Fibroblast of lung (primary cell): ENCODE results near the gene MCM6. TPM values are rescaled to one million over a fixed set of nuclear protein-coding genes. Genes with fewer than 3 reads are reported as not detected.
A peak's percentile ranks its signal among the peaks of the same experiment; 100 is the strongest.

ENCODE experiments used
- DNase-seq, 2 donors: peaks; one replicate each; pipeline versions ENCODE4 v3.0.0 to v3.0.0-alpha.2; 2010; ENCODE audit warnings: low read depth in 2 of 2
- H2AFZ ChIP-seq: 2 replicates; pipeline ENCODE4 v1.5.1; 2012; ENCODE audit warnings: low read length, control low read depth, inconsistent platforms
- H3K27ac ChIP-seq: 2 replicates; pipeline ENCODE4 v1.5.1; 2011; ENCODE audit warnings: low read length, control low read depth; ENCODE audit not compliant: insufficient read depth
- H3K27me3 ChIP-seq: 2 replicates; pipeline ENCODE4 v1.5.1; 2011; ENCODE audit warnings: mild to moderate bottlenecking, low read length; ENCODE audit not compliant: control insufficient read depth, insufficient read depth
- H3K36me3 ChIP-seq: 2 replicates; pipeline ENCODE4 v1.5.1; 2011; ENCODE audit warnings: low read length; ENCODE audit not compliant: control insufficient read depth, insufficient read depth
- H3K4me1 ChIP-seq: 2 replicates; pipeline ENCODE4 v1.5.1; 2011; ENCODE audit warnings: low read length; ENCODE audit not compliant: control insufficient read depth, insufficient read depth; ENCODE audit errors: extremely low read depth
- H3K4me2 ChIP-seq: 2 replicates; pipeline ENCODE4 v1.5.1; 2011; ENCODE audit warnings: low read length, control low read depth; ENCODE audit not compliant: insufficient read depth; ENCODE audit errors: extremely low read depth
- H3K4me3 ChIP-seq, 4 experiments: fragments of 200-600 bp in 1 of 4; sonication (generic) in 1 of 4; replicated peaks in 1 of 4; 2 replicates each; pipeline ENCODE4 v1.5.1; 2011 to 2016; ENCODE audit warnings: low read length in 4 of 4, low read depth in 3 of 4, mild to moderate bottlenecking in 3 of 4, control low read depth in 2 of 4, inconsistent platforms in 1 of 4, mixed read lengths in 1 of 4; ENCODE audit not compliant: insufficient read depth in 1 of 4; ENCODE audit errors: control extremely low read depth in 1 of 4
- H3K79me2 ChIP-seq: 2 replicates; pipeline ENCODE4 v1.5.1; 2012; ENCODE audit warnings: mild to moderate bottlenecking, low read length, inconsistent platforms; ENCODE audit not compliant: control insufficient read depth, insufficient read depth
- H3K9ac ChIP-seq: 2 replicates; pipeline ENCODE4 v1.5.1; 2011; ENCODE audit warnings: mild to moderate bottlenecking, low read length, control low read depth; ENCODE audit not compliant: insufficient read depth
- H3K9me3 ChIP-seq: 2 replicates; pipeline ENCODE4 v1.5.1; 2012; ENCODE audit warnings: low read depth, low read length; ENCODE audit not compliant: control insufficient read depth, insufficient read depth
- H4K20me1 ChIP-seq: 2 replicates; pipeline ENCODE4 v1.5.1; 2011; ENCODE audit warnings: low read length; ENCODE audit not compliant: control insufficient read depth, insufficient read depth; ENCODE audit errors: extremely low read depth
- CTCF ChIP-seq, 2 donors: IDR thresholded peaks in 1 of 2; conservative IDR thresholded peaks in 1 of 2; 1 replicate in 1 of 2; 2 replicates in 1 of 2; pipeline ENCODE4 v1.5.1; 2011 to 2012; ENCODE audit warnings: low read length in 2 of 2, control low read depth in 1 of 2, inconsistent platforms in 1 of 2, low read depth in 1 of 2, mild to moderate bottlenecking in 1 of 2
- EZH2 ChIP-seq: IDR thresholded peaks from 2 replicates; pipeline ENCODE4 v1.5.1; 2012; ENCODE audit warnings: low read length, control low read depth, mild to moderate bottlenecking; ENCODE audit errors: missing control alignments
- polyA plus RNA-seq, 2 donors: library from polyadenylated mRNA; depleted of rRNA in 1 of 2; stranded (reverse) in 1 of 2; unstranded in 1 of 2; fragments of >200 nt; gene quantifications; 2 replicates each; pipeline ENCODE4 v1.2.1, GENCODE V29; 2011 to 2012; ENCODE audit warnings: missing spikeins in 1 of 2
- total RNA-seq: library from RNA; depleted of rRNA; stranded (reverse); fragments of >200 nt; gene quantifications from 2 replicates; pipeline ENCODE4 v1.2.1, GENCODE V29; 2014

Gene MCM6
- total and polyA plus RNA-seq, 2 donors (not counting 1 experiment from before 2014, with no cell fraction given), result 11.2 to 36.0 TPM

GRCh38 chr2:135875491-135876065 is 665 bp downstream of the MCM6 start:
- Histone ChIP-seq H3K9ac (peak overlapping the region; percentile 70), H3K79me2 (peaks cover 7% of the 10 kb centered on the region), H3K9me3 (no peaks in the 10 kb centered on the region), H3K4me1 (peaks cover 4% of the 10 kb centered on the region), H3K27me3 (no peaks in the 10 kb centered on the region), H4K20me1 (no peaks in the 10 kb centered on the region), H2AFZ (peak overlapping the region; percentile 66), H3K4me2 (peak overlapping the region; percentile 85), H3K36me3 (no peaks in the 10 kb centered on the region), H3K27ac (peak overlapping the region; percentile 81), H3K4me3 (peak overlapping the region; percentile 58 to 85 (median 72))
- peak; percentile 59 to 67 for DNase-seq
- TF ChIP-seq CTCF (conservative IDR thresholded peaks at IDR 0.05 in 1 of 2, IDR thresholded peaks at IDR 0.05 in 1 of 2; ENCODE audit: low read depth in 1 of 2, low read length in 2 of 2), result no peak
- no peak for TF ChIP-seq EZH2

- H3K36me3 ChIP-seq, result peaks cover 1% of the 10 kb centered on the region
- no peak for DNase-seq
- TF ChIP-seq CTCF (conservative IDR thresholded peaks at IDR 0.05 in 1 of 2, IDR thresholded peaks at IDR 0.05 in 1 of 2; ENCODE audit: low read depth in 1 of 2, low read length in 2 of 2) (no peak), EZH2 (no peak)
- H3K4me2 ChIP-seq, result peak overlapping the region; percentile 85
- no peak overlapping the region for H2AFZ ChIP-seq
- H3K27me3 ChIP-seq, result no peaks in the 10 kb centered on the region
- peak overlapping the region; percentile 58 to 85 (median 72) for H3K4me3 ChIP-seq
- H3K9me3 ChIP-seq, result no peaks in the 10 kb centered on the region
- peak overlapping the region; percentile 19 for H3K27ac ChIP-seq
- no peaks in the 10 kb centered on the region for H4K20me1 ChIP-seq
- no peak overlapping the region for H3K9ac ChIP-seq
- peaks cover 7% of the 10 kb centered on the region for H3K79me2 ChIP-seq
- H3K4me1 ChIP-seq, result peaks cover 4% of the 10 kb centered on the region
These were observed 1.4 kb downstream of the MCM6 start for GRCh38 chr2:135874777-135875365.

GRCh38 chr2:135870571-135870970 is 5.7 kb downstream of the MCM6 start:
- H3K4me2 ChIP-seq, result no peak overlapping the region
- no peak for DNase-seq
- no peaks in the 10 kb centered on the region for H4K20me1 ChIP-seq
- no peaks in the 10 kb centered on the region for H3K27me3 ChIP-seq
- peaks cover 1% of the 10 kb centered on the region for H3K36me3 ChIP-seq
- H3K4me1 ChIP-seq, result peaks cover 3% of the 10 kb centered on the region
- no peak for TF ChIP-seq EZH2
- no peak for TF ChIP-seq CTCF (conservative IDR thresholded peaks at IDR 0.05 in 1 of 2, IDR thresholded peaks at IDR 0.05 in 1 of 2; ENCODE audit: low read depth in 1 of 2, low read length in 2 of 2)
- no peak overlapping the region for H3K27ac ChIP-seq
- H3K4me3 ChIP-seq, result no peak overlapping the region
- H3K9me3 ChIP-seq, result no peaks in the 10 kb centered on the region
- peaks cover 7% of the 10 kb centered on the region for H3K79me2 ChIP-seq
- H2AFZ ChIP-seq, result no peak overlapping the region
- no peak overlapping the region for H3K9ac ChIP-seq
